Smooth muscle cell of the brain vasculature (primary cell): ENCODE measurements around the gene SNCAIP.

Experiments
- DNase-seq: peaks from one replicate; pipeline ENCODE4 v3.0.0-alpha.2; 2012; ENCODE audit warnings: low read depth, low spot score

SNCAIP gene

GRCh38 chr5:122426301-122426700 lies 114.3 kb downstream of the SNCAIP start:
- no peak for DNase-seq

- DNase-seq, result no peak
Measured at GRCh38 chr5:122427621-122428020, 115.6 kb downstream of the SNCAIP start.

GRCh38 chr5:122429545-122430318 lies 117.7 kb downstream of the SNCAIP start:
- DNase-seq, result no peak

GRCh38 chr5:122430319-122430586 lies 118.2 kb downstream of the SNCAIP start:
- no peak for DNase-seq

- no peak for DNase-seq
Measured at GRCh38 chr5:122431298-122431697, 119.3 kb downstream of the SNCAIP start.

- peak; percentile 69 for DNase-seq
Measured at GRCh38 chr5:122434205-122434970, 122.4 kb downstream of the SNCAIP start.

- DNase-seq, result no peak
Measured at GRCh38 chr5:122435234-122435633, 123.2 kb downstream of the SNCAIP start.

- DNase-seq, result no peak
Measured at GRCh38 chr5:122435761-122436160, 123.7 kb downstream of the SNCAIP start.

- no peak for DNase-seq
Measured at GRCh38 chr5:122436615-122437014, 124.6 kb downstream of the SNCAIP start.

- DNase-seq, result peak; percentile 60
Measured at GRCh38 chr5:122439645-122440044, 127.6 kb downstream of the SNCAIP start.

GRCh38 chr5:122442938-122443337 lies 130.9 kb downstream of the SNCAIP start:
- no peak for DNase-seq

GRCh38 chr5:122444411-122444810 lies 132.4 kb downstream of the SNCAIP start:
- DNase-seq, result no peak

- no peak for DNase-seq
Measured at GRCh38 chr5:122445070-122445469, 133.0 kb downstream of the SNCAIP start.

GRCh38 chr5:122447072-122447471 lies 135.0 kb downstream of the SNCAIP start:
- no peak for DNase-seq

GRCh38 chr5:122447879-122448278 lies 135.8 kb downstream of the SNCAIP start:
- DNase-seq, result no peak

- DNase-seq, result no peak
Measured at GRCh38 chr5:122454541-122454940, 142.5 kb downstream of the SNCAIP start.

GRCh38 chr5:122455939-122456338 lies 143.9 kb downstream of the SNCAIP start:
- DNase-seq, result no peak

- no peak for DNase-seq
Measured at GRCh38 chr5:122457178-122457826, 145.3 kb downstream of the SNCAIP start.

- DNase-seq, result no peak
Measured at GRCh38 chr5:122458278-122458872, 146.3 kb downstream of the SNCAIP start.

GRCh38 chr5:122462486-122462885 lies 150.4 kb downstream of the SNCAIP start:
- DNase-seq, result no peak

GRCh38 chr5:122463221-122463620 lies 151.2 kb downstream of the SNCAIP start:
- DNase-seq, result no peak

GRCh38 chr5:122464191-122464590 lies 152.2 kb downstream of the SNCAIP start:
- DNase-seq, result no peak
